GM19035 (cell line): ENCODE results near the gene TRIO.
A peak's percentile ranks its signal among the peaks of the same experiment; 100 is the strongest.

Experiments used
- ATAC-seq: cut with Tn5 transposase; IDR thresholded peaks from one replicate; pipeline ENCODE4 v1.9.1; 2021; ENCODE audit not compliant: unreplicated experiment

TRIO gene

DNA sequence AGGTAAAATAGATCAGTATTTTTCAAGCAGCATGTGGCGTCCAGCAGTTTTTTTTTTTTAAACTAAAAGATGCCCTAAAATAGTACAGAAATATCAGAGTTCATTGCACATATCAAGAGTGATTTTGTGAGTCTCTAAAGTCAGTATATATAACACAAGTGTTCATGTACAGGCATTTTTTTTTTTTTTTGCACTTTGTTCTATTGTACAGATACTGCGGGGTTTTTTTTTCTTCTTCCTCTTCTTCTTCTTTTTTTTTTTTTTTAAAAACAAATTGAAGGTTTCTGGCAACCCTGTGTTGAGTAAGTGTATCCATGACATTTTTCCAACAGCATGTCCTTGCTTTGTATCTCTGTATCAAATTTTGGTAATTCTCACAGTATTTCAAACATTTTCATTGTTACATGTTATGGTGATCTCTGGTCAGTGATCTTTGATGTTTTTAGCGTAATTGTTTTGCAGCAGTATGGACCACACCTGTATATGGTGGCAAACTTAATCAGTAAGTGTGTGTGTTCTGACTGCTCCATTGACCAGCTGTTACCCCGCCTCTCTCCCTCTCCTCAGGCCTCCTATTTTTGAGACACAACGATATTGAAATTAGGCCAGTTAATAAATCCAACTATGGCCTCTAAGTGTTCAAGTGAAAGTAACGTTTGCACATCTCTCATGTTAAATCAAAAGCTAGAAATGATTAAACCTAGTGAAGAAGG is 76.8 kb downstream of the TRIO start:
- no peak for ATAC-seq

DNA sequence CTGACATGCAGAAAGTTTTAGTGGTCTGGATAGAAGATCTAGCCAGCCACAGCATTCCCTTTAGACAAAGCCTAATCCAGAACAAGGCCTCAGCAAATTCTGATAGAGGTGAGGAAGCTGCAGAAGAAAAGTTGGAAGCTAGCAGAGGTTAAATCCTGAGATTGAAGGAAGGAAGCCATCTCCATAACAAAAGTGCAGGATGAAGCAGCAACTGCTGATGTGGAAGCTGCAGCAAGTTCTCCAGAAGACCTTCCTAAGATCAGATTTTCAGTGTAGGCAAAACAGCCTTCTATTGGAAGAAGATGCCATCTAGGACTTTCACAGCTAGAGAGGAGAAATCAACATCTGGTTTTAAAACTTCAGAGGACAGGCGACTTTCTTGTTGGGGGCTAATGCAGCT is 77.5 kb downstream of the TRIO start:
- ATAC-seq, result no peak

DNA sequence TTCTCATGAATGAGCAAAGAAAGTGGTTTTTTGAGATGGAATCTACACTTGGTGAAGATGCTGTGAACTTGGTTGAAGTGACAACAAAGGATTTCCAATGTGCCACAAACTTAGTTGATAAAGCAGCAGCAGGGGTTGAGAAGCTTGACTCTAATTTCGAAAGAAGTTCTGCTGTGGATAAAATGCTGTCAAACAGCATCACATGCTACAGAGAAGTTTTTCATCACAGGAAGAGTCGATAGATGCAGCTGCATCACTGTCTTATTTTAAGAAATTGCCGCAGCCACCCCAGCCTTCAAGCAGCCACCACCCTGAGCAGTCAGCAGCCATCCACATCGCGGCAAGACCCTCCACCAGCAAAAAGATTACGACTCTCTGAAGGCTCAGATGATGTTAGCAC is 78.6 kb downstream of the TRIO start:
- no peak for ATAC-seq

DNA sequence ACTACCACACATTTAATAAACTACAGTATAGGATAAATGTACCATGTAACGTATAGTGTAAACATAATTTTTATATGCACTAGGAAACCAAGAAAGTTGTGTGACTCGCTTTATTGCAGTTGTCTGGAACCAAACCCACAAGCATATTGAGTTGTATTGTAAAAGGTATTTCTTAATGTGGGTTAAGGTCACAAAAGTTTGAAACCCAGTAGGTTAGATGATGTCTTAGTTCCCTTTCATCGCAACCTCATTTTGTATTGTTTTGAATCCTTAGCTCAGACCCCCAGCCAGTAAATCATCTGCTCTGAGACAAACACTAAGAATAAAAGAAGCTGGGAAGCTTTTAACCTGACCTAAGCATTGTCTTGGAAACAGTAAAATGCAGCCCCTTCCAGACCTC is 79.1 kb downstream of the TRIO start:
- no peak for ATAC-seq

DNA sequence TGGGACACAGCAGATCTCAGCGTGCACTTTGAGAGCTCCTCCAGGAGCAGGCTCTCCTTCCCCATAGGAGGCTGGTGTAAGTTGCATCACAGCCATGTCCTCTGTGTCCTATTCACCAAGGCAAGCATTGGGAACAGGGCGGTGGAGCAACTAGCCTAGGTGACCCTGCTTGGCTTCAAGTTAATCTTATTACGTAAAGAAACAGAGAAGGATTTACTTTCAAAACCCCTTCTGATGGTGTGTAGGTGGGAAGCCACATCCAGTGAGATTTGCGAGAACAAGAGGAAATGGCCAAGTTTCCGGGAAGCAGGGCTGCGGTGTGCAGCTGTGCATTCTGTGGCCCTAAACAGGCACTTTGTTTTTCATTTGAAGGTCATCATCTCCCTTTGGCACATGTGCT is 80.2 kb downstream of the TRIO start:
- no peak for ATAC-seq

DNA sequence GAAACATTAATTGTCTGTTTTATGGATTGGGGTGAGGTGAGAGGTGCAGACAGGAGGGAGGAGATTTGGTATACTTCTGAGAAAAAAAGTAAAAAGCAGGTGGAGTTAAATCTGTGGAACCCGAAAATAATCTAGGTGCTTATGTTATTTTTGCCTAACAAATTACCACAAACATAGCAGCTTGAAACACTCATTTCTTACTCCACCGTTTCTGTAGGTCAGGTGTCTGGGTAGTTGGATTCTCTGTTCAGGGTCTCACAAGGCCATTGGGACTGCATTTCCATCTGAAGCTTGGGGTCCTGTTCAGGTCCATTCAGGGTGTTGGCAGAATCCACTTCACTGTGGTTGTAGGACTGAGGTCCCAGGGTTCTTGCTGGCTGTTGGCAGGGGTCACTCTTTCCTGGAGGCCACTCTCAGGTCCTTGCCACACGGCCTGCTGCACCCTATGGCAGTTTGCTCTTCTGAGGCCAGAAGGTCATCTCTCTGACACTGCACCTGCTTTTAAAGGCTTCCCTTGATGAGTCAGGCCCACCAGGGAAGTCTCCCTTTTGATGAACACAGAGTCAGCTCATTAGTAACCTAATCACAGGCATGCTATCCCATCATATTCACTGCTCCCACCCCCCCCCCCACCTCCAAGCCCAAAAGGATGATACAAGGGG is 82.2 kb downstream of the TRIO start:
- peak; percentile 52 for ATAC-seq

DNA sequence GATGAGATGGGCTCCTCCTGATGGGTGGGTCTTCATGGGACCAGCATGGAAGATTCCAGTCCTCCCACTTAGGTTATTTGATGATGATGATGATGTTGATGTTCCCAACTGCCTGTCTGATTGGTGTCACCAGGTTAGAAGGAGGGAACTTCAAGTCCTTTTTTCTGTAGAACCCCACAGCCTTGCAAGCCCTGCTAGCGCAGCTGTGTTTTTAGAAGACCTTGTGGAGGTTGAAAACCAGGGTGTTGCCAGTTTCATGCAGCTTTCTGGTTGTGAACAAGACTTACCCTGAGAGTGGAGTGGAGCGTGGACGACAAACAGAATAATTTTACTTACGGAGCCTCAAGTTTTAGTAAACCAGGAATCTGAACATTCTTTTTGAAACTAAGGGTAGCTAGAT is 83.0 kb downstream of the TRIO start:
- no peak for ATAC-seq

DNA sequence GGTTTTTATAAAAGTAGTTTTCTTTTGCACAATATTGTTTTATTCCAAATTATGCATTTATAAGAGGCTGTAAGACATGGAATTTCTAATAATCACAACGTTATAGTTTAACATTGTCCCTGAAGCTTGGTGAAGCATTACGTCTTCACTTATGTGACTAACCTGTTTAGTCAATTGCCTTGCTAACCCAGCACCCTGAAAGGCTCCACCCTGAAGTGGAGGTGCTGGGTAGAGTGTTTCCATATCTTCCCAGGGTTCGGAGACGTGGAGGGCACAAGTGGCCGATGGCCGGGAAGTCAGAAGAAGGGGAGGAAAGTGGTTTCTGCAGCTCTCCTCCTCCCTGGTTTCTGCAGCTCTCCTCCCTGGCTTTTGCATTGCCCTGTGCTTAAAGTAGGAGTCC is 83.4 kb downstream of the TRIO start:
- ATAC-seq, result no peak

DNA sequence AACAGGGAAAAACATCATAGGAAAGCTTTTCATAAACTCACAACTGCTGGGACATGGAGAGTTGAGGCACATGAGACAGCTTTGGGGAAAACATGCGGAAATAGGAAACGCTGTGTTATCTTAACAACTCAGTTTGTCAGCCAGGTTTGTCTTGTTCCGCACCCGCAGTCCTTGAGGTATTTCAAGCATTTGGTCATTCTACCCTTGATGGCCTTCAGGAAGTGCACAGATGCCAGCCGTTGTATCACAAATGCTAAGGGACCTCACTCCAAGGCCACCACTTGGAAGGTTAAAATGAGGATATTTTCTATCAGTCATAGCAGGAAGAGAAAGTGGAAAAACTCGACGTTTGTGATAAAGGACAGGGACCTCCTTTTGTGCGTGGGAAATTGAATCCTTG is 83.8 kb downstream of the TRIO start:
- ATAC-seq, result no peak

DNA sequence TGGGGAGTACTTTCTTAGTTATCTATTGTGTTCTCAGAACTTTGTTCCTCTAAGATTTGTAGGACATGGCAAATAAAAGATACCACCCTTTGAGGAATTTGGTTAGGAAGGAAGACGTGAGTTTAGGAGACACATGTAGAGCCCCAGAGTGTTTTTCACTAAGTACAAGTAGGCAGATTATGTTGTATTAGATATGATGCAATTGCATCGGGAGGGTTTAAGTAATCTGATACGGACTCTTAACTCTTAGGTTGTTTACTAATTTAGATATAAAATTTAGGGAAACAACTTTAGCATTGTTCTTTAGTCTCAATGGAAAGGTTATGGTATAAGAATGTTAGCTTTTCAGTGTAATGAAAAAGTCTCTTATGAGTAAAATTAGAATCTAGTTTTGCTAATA is 84.4 kb downstream of the TRIO start:
- ATAC-seq, result no peak

DNA sequence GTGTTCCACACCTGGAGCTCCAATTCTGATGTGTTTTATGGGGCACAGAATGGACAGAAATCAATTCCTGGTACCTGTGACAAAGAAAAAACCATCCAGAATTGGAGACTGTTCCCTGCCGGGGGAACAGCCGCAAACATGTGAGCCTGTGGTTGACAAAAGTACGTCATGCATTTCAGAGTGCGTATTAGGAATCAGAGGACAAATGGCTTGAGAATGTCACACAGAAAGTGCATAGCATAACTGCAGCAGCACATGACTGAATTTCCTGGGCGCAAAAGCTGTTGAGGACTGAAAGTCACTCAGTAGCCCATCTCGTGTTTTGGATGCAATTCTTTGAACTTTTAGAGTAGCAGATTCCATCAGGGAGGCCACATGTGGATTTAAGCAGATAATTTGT is 85.1 kb downstream of the TRIO start:
- ATAC-seq, result no peak

DNA sequence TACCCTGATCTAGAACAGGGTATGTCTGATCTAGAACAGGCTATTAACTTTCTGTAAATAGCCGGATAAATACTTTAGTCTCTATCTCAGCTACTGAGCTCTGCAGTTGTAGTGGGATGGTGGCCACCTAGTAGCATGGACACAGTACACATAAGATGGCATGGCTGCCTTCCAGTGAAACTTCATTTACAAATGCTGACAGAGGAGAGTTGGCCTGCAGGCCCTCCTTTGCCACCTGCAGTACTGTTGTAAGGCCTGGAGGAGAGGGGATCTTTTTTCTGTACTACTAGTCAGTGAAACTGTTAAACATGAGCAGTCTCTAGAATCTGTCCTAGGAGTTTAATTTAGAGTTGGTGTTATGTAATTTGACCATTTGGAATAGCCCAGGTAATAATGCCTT is 86.0 kb downstream of the TRIO start:
- ATAC-seq, result no peak

DNA sequence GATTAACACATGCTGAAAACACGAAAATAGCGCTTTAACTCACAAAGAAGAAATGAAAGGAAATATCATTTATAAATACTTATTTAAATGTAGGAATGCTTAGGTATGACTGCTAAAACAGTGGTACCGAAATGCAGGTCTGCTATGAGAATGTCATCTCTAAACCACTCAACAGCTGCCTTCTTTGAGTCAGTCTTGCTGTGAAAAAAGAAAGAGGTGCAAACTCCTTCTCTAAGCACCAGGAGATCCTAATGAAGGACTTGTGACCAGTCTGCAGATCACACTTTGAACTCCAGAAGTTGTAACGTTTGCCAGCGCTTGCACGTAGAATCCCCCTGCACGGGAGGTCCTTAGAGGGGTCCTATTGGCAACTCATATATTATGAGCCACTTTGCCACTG is 86.6 kb downstream of the TRIO start:
- ATAC-seq, result no peak

DNA sequence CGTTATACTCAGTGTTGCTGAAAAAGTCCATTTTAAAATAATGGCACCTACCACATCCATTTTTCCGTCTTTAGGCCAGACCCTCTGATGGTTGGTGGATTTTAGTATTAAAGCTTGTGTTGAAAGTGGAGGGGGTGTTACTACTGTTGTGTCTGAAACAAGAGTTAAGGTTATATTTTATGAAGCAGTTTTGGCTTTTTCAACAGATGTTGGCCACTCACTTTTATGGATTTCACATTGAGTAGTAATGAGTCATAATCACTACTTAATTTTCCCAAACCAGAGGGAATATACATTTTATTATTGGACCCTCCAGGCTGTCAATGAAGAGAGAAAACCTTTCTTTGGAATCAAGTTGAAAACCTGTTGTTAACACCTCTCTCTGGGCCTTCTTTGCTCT is 88.0 kb downstream of the TRIO start:
- ATAC-seq, result no peak

DNA sequence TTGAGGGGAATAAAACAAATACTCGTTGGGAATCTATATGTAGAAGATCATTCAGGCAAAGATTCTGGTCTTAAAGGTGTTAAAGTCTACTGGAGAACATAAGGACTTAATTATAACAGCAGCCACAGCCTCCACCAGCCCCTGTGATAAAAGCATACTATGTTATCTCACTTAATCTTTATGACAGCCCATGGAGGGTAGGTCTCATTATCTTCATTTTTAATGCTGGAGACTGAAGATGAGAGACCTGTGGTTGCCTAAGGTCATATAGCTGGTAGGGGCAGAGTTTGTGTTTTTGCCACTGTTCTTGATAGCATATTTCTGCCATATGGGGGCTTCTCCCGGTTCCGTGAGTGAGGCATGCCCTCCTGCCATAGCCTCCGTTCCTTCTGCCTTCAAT is 88.7 kb downstream of the TRIO start:
- ATAC-seq, result no peak

DNA sequence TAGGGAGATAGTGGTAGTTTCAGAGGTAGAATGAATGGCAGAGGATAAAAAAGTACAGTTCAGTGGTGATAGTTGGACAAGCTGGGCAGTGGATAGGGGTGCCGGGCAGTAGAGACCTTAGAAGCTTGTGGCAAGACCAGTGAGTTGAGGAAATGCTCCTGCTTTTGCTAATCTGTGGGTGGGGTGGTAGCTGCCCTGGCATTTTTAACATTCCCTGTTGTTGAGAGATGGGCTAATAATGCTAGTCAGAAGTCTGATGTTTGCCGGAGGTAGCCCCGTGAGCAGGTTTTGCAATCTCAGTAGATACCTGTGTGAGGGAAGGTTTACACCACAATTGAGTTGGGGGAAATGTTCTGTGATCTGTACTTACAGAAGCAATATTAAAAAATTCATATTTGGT is 91.1 kb downstream of the TRIO start:
- no peak for ATAC-seq

DNA sequence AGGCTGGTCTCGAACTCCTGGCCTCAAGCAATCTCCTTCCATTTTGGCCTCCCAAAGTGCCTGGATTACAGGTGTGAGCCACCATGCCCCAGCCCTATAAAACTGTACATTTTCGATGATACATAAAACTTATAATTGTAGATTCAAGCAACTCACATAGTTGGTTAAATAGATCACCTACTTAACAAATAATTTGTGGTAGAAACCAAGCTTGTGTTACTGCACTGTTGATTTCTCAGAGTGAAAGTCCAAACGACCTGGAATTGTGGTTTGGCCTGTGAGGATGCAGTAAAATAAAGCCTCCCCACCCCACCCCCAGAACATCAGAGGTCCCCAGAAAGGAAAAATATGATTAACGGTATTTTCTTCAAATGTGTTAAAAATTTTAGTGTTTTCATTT is 92.7 kb downstream of the TRIO start:
- no peak for ATAC-seq

DNA sequence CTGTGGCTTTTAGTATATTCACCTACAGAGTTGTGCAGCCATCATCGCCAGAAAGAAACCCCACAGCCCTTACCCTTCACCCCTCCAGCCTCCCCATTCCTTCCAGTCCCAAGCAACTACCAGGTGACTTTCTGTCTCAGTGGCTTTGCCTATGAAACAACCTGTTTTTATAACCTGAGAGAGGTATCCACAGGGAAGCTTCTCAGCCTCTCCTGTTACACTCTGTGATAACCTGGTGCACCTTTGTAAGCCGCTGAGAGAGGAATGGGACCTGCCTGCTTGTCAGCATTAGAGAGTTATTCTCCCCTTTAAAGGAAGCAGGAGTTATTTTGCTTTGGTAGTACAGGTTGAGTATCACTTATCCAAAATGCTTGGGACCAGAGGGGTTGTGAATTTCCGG is 93.6 kb downstream of the TRIO start:
- ATAC-seq, result no peak

DNA sequence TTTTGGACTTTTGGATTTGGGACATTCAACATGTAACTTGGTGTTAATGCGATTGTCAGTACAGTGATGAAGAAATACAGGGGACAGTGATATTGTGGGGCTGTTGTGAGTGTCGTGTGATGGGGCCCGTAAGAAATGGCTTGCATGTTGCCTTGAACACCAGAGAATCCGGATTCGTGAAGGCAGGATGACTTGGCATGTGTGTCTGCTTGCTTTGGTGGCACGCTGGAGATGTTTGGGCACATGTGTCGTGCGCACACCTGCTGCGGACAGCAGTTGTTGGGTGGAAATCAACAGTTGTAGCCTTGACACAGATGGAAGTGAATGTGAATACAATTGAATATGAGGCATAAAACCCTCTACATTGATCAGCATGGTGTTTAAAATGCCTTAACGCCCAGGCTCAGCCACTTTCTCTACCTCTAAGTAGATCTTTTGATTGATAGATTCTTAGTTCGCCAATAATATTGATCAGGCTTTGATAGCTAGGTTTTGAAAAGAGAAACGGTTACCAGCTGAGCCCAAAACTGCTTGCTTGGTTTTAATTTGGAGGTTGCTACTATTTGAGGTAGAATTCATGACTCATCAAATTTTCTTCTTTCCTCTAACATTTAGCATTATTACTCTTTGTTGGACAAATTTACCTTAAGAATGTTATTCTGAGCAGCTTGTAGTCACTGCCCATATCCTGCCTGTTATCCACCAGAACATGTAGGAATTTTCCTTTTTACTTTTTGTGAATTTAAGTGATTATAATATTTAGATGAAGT is 94.4 kb downstream of the TRIO start:
- ATAC-seq, result no peak

DNA sequence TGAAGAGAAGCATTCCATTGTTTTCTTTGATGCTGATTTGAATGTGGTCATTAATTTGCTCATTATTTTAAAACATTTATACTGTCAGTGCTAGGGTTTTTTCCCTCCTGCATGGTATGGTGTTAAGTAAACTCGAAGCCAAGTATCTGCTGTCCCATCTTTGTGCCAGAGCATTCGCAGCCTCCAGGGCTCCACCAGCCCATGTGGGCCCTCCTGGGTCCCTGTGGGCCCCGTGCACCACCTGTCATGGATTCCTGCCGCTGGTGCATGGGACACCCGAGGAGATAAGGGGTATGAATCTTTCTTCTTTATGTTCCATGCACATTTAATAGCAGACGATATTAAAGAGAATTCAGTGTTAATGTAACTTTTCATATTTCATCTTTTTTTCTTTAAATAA is 95.1 kb downstream of the TRIO start:
- ATAC-seq, result no peak

DNA sequence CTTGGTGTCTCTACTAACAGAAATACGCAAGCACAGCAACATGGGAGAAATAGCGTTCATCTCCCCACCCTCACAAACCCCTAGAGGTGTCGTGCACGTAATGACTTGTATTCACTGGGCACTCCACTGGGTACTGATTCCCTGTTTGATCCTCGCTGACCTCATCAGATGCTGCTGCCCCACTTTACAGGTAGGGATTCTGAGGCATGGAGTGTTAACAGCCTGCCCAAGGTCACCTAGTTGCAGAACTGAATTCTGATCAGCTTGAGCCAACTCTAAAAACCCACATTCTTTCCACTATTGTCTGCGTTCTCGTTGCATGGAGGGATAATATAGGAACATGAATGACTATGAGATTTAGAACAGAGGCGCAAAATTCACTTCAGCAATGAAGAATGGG is 96.3 kb downstream of the TRIO start:
- ATAC-seq, result no peak

DNA sequence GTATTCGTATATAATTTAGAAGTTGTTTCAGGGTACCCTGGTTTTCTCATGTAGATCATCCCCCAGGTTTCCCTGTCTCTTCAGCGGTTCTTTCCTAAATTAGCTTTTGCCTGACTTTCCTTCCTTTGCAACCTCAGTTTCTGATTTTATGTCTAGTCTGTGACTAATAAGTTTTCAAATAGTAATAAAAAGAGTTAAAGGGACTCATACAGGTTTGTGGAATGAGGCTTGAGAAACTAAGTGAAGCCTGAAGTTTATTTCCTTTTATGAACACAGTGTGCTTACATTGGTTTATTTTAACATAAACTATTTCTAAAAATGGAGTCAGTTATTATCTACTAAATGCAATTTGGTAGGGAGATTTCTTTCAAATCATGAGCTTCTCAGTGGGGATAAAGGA is 96.8 kb downstream of the TRIO start:
- ATAC-seq, result no peak
